Heart right ventricle (tissue), 16 donors: ENCODE data around the gene BPTF. TPM values are rescaled to one million over a fixed set of nuclear protein-coding genes. Genes with fewer than 3 reads are reported as not detected.

Experiments used
- ATAC-seq, 8 donors: fragments of 200-7000 bp; cut with Tn5 transposase; one replicate each; pipeline ENCODE4 v1.9.1; 2020; ENCODE audit warnings: mild to moderate bottlenecking in 8 of 8, moderate library complexity in 8 of 8, moderate number of reproducible peaks in 1 of 8
- DNase-seq, 2 donors: peaks; one replicate each; pipeline ENCODE4 v3.0.0-alpha.2; 2020
- H3K27ac ChIP-seq, 10 donors: fragments of 200-600 bp; sonication (generic) in 2 of 10; one replicate each; pipeline versions ENCODE4 v1.5.0 to v1.8.0; 2020 to 2022; ENCODE audit warnings: mild to moderate bottlenecking in 3 of 10
- H3K27me3 ChIP-seq, 7 donors: fragments of 200-600 bp; one replicate each; pipeline ENCODE4 v1.8.0; 2021 to 2022; ENCODE audit warnings: mild to moderate bottlenecking in 2 of 7
- H3K36me3 ChIP-seq, 9 donors: fragments of 200-600 bp; sonication (generic) in 1 of 9; one replicate each; pipeline versions ENCODE4 v1.5.0 to v1.8.0; 2020 to 2022; ENCODE audit warnings: mild to moderate bottlenecking in 2 of 9
- H3K4me1 ChIP-seq, 9 donors: fragments of 200-600 bp; sonication (generic) in 1 of 9; one replicate each; pipeline versions ENCODE4 v1.5.0 to v1.8.0; 2020 to 2022; ENCODE audit warnings: mild to moderate bottlenecking in 4 of 9
- H3K4me3 ChIP-seq, 10 donors: fragments of 200-600 bp; sonication (generic) in 2 of 10; one replicate each; pipeline versions ENCODE4 v1.5.0 to v1.8.0; 2020 to 2022; ENCODE audit warnings: mild to moderate bottlenecking in 7 of 10, moderate library complexity in 2 of 10
- H3K9me3 ChIP-seq, 11 donors: fragments of 200-600 bp in 10 of 11; sonication (generic) in 2 of 11; one replicate each; pipeline versions ENCODE4 v1.5.0 to v1.8.0; 2013 to 2022; ENCODE audit warnings: mild to moderate bottlenecking in 2 of 11, control low read depth in 1 of 11, moderate library complexity in 1 of 11
- WGBS, 2 donors: extraction: QIAGEN DNeasy Blood & Tissue Kit; methylation state at CpG; one replicate each; pipeline ENCODE4 v1.1.7; 2013; ENCODE audit warnings: inconsistent platforms in 1 of 2; 5-methylcytosine and 5-hydroxymethylcytosine counted together
- intact Hi-C, 10 donors: fragments of 100-400 bp; cut with DNase I; formaldehyde crosslinking; loops; one replicate each; pipeline versions ENCODE4 v1.11.1 to v1.14.2; 2022
- polyA plus RNA-seq, 2 donors: library from polyadenylated mRNA; stranded (reverse); fragments of 200-250 nt; gene quantifications; one replicate each; pipeline ENCODE4 v1.2.3, GENCODE V29; 2013
- total RNA-seq, 10 donors: library from RNA; stranded (reverse); fragmentation: NEBNext Ultra II Directional in 3 of 10; extraction: Animal tissue kit (Norgen Biotek cat#: 25700) in 3 of 10; gene quantifications; one replicate each; pipeline versions ENCODE4 v1.2.1 to v1.2.4, GENCODE V29; 2021 to 2023
- TF ChIP-seq, protein P1 (sequence below), 9 donors: fragments of 200-600 bp; sonication (generic) in 2 of 9; IDR thresholded peaks; one replicate each; pipeline versions ENCODE4 v1.5.0 to v1.8.0; 2021 to 2022; ENCODE audit warnings: antibody characterized with exemption in 9 of 9, mild to moderate bottlenecking in 5 of 9, moderate library complexity in 1 of 9
- donor health status: Arrhythmogenic right ventricular cardiomyopathy.
- donor health status: ischemic (EF 13 %, LVEDD 7.1; RV severe dilation, severe dysfunction).
- donor health status: healthy with polysubstance abuse.
- donor health status: DM: no; HTN: yes; CAD: no.
- donor health status: DM: no; HTN: no; CAD: no.
- donor health status: ischemic (EF 25% LVEDD 6.9; RV normal size, moderate dysfunction).
- donor health status: ischemic (EF 25% LVEDD 5.7; RV mildly dilated, moderate dysfunction).
- donor health status: healthy.
- donor health status: DM: yes; HTN: yes; CAD: no.
- donor health status: Ischemic cardiomyopathy.
- donor health status: ischemic (EF 35%, LVEDD 5.7; RV mildly dilated, moderate dysfunction).
- donor health status: nonischemic (EF 11% LVEDD 7.7; RV severe dilation, severe dysfunction).
- donor health status: DM: yes; HTN: yes; CAD: no.
- donor health status: PGD.
- donor health status: ischemic (EF 29% LVEDD 5.4; RV normal size, mild dysfunction).
- donor health status: nonischemic (EF 23%, LVEDD 6.1; RV moderate dilation, normal function).

The BPTF gene
- total and polyA plus RNA-seq, 12 donors: 9.2 to 102 (median 76.9) TPM

DNA sequence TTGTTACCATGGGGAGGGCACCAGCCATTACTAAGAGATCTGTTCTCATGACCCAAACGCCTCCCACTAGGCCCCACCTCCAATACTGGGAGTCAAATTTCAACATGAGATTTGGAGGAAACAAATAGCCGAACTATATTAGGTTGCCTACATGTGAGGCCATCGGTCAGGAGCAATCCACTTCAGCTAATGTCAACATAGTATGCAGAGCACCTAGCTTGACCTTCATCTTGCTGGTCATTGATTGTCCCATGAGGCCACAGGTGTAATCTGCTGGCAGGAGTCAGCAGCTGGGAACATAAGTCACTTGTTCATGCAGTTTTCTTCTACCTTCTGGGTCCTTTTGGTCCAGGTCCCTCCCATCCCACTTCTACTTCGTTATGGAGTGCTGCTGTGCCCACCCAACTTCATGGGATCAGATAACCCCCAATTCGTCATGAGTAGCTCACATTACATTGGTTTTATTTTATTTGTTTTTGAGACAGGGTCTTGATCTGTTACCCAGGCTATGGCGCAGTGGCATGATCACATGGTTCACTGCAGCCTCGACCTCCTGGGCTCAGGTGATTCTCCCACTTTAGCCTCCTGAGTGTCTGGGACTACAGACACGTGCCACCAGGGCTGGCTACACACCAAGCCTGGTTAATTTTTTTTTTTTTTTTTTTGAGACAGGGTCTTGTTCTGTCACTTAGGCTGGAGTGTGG lies 204.4 kb downstream of the BPTF start:
- ATAC-seq: no peak
- WGBS, 2 donors: 71 to 72% methylated on average over 8 of the region's 8 CpGs
- no peaks in the 10 kb centered on the region for H3K27me3 ChIP-seq
- no peaks in the 10 kb centered on the region for H3K36me3 ChIP-seq
- H3K9me3 ChIP-seq: no peaks in the 10 kb centered on the region
- no peak for DNase-seq
- TF ChIP-seq, protein P1, sequence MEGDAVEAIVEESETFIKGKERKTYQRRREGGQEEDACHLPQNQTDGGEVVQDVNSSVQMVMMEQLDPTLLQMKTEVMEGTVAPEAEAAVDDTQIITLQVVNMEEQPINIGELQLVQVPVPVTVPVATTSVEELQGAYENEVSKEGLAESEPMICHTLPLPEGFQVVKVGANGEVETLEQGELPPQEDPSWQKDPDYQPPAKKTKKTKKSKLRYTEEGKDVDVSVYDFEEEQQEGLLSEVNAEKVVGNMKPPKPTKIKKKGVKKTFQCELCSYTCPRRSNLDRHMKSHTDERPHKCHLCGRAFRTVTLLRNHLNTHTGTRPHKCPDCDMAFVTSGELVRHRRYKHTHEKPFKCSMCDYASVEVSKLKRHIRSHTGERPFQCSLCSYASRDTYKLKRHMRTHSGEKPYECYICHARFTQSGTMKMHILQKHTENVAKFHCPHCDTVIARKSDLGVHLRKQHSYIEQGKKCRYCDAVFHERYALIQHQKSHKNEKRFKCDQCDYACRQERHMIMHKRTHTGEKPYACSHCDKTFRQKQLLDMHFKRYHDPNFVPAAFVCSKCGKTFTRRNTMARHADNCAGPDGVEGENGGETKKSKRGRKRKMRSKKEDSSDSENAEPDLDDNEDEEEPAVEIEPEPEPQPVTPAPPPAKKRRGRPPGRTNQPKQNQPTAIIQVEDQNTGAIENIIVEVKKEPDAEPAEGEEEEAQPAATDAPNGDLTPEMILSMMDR (IDR thresholded peaks at IDR 0.05): no peak
- no peak overlapping the region for H3K27ac ChIP-seq
- H3K4me1 ChIP-seq: peaks cover 0 to 7% (median 3%) of the 10 kb centered on the region in 9 donors
- no peak overlapping the region for H3K4me3 ChIP-seq
- intact Hi-C loops: loop anchor here in 1 of 10 donors (10.0 kb wide), 1 partner anchor 75 kb away; no protein-coding TSS in a partner anchor

Other genes starting within 250 kb of the BPTF start
- 10 to 100 TPM; 21.7 to 29.4 (median 24.7) TPM for gene NOL11, start 107.6 kb upstream of the BPTF start, total RNA-seq
- gene NOL11, start 107.6 kb upstream of the BPTF start, polyA plus RNA-seq: 10 to 100 TPM; 22.5 to 44.8 TPM
- 1 to 10 TPM; 3.1 to 8.6 (median 4.8) TPM for gene C17orf58, start 171.0 kb downstream of the BPTF start, total RNA-seq
- 10 to 100 TPM in 1 of 2 donors, 1 to 10 TPM in 1; 7.3 to 10.0 TPM for gene C17orf58, start 171.0 kb downstream of the BPTF start, polyA plus RNA-seq
- gene KPNA2, start 210.2 kb downstream of the BPTF start, total RNA-seq: 10 to 100 TPM; 12.6 to 33.3 (median 18.8) TPM
- gene KPNA2, start 210.2 kb downstream of the BPTF start, polyA plus RNA-seq: 10 to 100 TPM in 1 of 2 donors, 1 to 10 TPM in 1; 6.1 to 25.2 TPM